ENCODE measurements around the gene FNDC3A. TPM values are rescaled to one million over a fixed set of nuclear protein-coding genes. Genes with fewer than 3 reads are reported as not detected.
A peak's percentile ranks its signal among the peaks of the same experiment; 100 is the strongest.

Gene FNDC3A
- total RNA-seq, 1 experiment from 2014 or later = 61.4 TPM

DNA sequence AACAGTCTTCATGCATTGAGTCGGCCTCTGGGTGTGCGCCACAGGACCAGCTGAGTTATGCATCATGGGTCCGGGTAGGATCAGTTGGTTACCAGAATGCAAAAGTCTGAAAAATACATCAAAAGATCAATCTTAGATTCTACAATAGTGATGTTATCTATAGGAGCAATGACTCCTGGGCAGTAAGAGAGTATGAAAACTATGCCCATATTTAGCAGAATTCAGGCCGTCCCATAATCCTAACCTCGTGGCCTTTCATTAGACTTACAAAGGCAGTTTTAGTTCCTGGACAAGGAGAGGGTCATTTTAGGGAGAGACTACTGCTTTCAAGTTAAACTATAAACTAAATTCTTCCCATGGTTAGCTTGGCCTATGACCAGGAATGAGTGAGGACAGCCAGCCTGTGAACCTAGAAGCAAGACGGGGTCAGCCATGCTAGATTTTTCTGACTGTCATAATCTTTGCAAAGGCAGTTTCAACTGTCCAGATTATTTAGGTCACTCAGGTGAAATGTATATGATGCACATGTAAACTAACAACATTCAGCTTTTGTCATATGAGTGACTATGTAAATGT lies 260.2 kb downstream of the FNDC3A start:
- Mint-ChIP-seq H3K27me3 (ENCODE audit: insufficient read depth, unreplicated experiment) (no peaks in the 10 kb centered on the region), H3K36me3 (ENCODE audit: insufficient read depth, unreplicated experiment) (no peaks in the 10 kb centered on the region), H3K27ac (ENCODE audit: low read depth, unreplicated experiment) (no peak overlapping the region), H3K4me3 (ENCODE audit: unreplicated experiment) (no peak overlapping the region), H3K9me3 (ENCODE audit: unreplicated experiment) (no peaks in the 10 kb centered on the region), H3K4me1 (ENCODE audit: insufficient read depth, unreplicated experiment) (no peaks in the 10 kb centered on the region)
- POLR2A ChIA-PET = interaction anchor here (0.6 to 2.0 kb wide), 2 partner anchors 12 to 21 kb away, joined by 3 to 5 read pairs; partner anchors contain the start of gene CDADC1
- DNase-seq (ENCODE audit: unreplicated experiment) = no peak
- CTCF ChIA-PET = interaction anchor here (0.6 to 1.0 kb wide), 2 partner anchors 12 to 26 kb away, joined by 3 to 4 read pairs; partner anchors contain the start of gene CDADC1
- no TSS peak for BruUV-seq (replicated peaks)
- TF ChIP-seq, protein P1, sequence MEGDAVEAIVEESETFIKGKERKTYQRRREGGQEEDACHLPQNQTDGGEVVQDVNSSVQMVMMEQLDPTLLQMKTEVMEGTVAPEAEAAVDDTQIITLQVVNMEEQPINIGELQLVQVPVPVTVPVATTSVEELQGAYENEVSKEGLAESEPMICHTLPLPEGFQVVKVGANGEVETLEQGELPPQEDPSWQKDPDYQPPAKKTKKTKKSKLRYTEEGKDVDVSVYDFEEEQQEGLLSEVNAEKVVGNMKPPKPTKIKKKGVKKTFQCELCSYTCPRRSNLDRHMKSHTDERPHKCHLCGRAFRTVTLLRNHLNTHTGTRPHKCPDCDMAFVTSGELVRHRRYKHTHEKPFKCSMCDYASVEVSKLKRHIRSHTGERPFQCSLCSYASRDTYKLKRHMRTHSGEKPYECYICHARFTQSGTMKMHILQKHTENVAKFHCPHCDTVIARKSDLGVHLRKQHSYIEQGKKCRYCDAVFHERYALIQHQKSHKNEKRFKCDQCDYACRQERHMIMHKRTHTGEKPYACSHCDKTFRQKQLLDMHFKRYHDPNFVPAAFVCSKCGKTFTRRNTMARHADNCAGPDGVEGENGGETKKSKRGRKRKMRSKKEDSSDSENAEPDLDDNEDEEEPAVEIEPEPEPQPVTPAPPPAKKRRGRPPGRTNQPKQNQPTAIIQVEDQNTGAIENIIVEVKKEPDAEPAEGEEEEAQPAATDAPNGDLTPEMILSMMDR (IDR thresholded peaks at IDR 0.05; ENCODE audit: unreplicated experiment) = no peak
- intact Hi-C loops (cut with micrococcal nuclease) = no loop called here

DNA sequence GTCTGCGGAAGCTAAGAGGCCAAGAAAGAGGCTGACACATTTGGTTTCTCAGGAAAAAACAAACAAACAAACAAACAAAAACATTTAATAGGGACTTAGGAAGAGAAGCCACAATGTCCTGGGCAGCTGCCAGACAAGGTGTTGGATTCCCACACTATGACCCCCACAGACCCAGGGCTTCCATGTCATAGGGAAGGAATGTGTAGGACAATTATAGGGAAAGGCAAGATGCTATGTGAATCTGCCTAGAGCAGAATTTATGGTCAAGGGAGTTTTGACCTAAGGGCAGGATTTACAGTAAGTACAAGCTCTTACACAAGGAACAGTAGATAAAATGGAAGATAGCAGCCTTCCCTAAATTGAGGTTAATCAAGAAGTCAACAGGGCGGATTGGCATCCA lies 262.9 kb downstream of the FNDC3A start:
- no peaks in the 10 kb centered on the region for H3K36me3 Mint-ChIP-seq (ENCODE audit: insufficient read depth, unreplicated experiment)
- no peak overlapping the region for H3K27ac Mint-ChIP-seq (ENCODE audit: low read depth, unreplicated experiment)
- no peaks in the 10 kb centered on the region for H3K27me3 Mint-ChIP-seq (ENCODE audit: insufficient read depth, unreplicated experiment)
- TF ChIP-seq, protein P1 (IDR thresholded peaks at IDR 0.05; ENCODE audit: unreplicated experiment) = no peak
- DNase-seq (ENCODE audit: unreplicated experiment) = no peak
- no TSS peak for BruUV-seq (replicated peaks)
- ChIA-PET CTCF (interaction anchor here (0.6 kb wide), 1 partner anchor 11 kb away, joined by 5 read pairs; no protein-coding TSS in a partner anchor), POLR2A (interaction anchor here (2.9 kb wide), 1 partner anchor 9 kb away, joined by 20 read pairs; the partner anchor contains the start of gene CDADC1)
- H3K4me3 Mint-ChIP-seq (ENCODE audit: unreplicated experiment) = no peak overlapping the region
- intact Hi-C loops (cut with micrococcal nuclease) = no loop called here
- no peaks in the 10 kb centered on the region for H3K4me1 Mint-ChIP-seq (ENCODE audit: insufficient read depth, unreplicated experiment)
- no peaks in the 10 kb centered on the region for H3K9me3 Mint-ChIP-seq (ENCODE audit: unreplicated experiment)

DNA sequence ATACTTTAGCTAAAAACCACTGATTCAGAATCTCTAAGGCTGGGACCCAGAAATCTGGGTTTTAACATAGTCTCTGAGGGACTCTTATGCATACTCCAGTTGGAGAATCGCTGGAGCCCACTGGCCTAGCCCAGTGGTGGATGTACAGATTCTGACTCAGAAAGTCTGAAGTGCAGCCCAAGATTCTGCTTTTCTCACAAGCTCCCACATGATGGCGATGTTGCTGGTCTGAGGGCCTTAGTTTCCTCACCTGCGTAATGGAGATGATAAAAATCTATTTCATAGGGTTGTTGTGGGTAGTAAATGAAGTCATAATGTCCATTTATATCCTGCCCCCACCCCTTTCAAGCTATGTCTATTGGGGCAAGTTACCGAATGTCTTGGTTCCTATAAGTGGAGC lies 264.3 kb downstream of the FNDC3A start:
- no peaks in the 10 kb centered on the region for H3K4me1 Mint-ChIP-seq (ENCODE audit: insufficient read depth, unreplicated experiment)
- TF ChIP-seq, protein P1 (IDR thresholded peaks at IDR 0.05; ENCODE audit: unreplicated experiment) = peak; percentile 38
- H3K9me3 Mint-ChIP-seq (ENCODE audit: unreplicated experiment) = no peaks in the 10 kb centered on the region
- BruUV-seq (replicated peaks) = no TSS peak
- no peaks in the 10 kb centered on the region for H3K27me3 Mint-ChIP-seq (ENCODE audit: insufficient read depth, unreplicated experiment)
- ChIA-PET CTCF (interaction anchor here (0.6 to 1.7 kb wide), 4 partner anchors 8 to 391 kb away, joined by 3 to 6 read pairs (median 4); partner anchors contain the start of gene CDADC1), POLR2A (interaction anchor here (2.9 kb wide), 1 partner anchor 8 kb away, joined by 20 read pairs; the partner anchor contains the start of gene CDADC1)
- no peaks in the 10 kb centered on the region for H3K36me3 Mint-ChIP-seq (ENCODE audit: insufficient read depth, unreplicated experiment)
- intact Hi-C loops (cut with micrococcal nuclease) = loop anchor here (1.0 kb wide), 2 partner anchors 41 to 367 kb away; no protein-coding TSS in a partner anchor
- peak; percentile 57 for DNase-seq (ENCODE audit: unreplicated experiment)
- no peak overlapping the region for H3K4me3 Mint-ChIP-seq (ENCODE audit: unreplicated experiment)
- H3K27ac Mint-ChIP-seq (ENCODE audit: low read depth, unreplicated experiment) = no peak overlapping the region

DNA sequence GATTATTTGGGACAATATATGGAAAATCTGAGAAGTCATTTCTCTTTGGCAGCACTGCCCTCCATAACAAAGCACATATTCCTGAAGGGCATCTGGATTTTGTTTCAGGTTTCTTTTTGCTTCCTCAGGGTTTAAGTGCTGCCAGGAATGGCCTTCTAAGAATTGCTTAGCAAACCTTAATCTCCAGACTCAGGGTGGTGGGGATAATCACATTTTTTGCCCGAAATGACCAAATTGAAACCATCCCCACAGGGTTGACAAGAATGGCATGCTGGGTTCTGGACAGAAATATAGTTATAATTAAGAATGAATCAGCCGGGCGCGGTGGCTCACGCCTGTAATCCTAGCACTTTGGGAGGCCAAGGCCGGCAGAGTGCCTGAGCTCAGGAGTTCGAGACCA lies 265.6 kb downstream of the FNDC3A start:
- TF ChIP-seq, protein P1 (IDR thresholded peaks at IDR 0.05; ENCODE audit: unreplicated experiment) = no peak
- DNase-seq (ENCODE audit: unreplicated experiment) = no peak
- intact Hi-C loops (cut with micrococcal nuclease) = no loop called here
- ChIA-PET POLR2A (no interaction called here), CTCF (no interaction called here)
- Mint-ChIP-seq H3K4me1 (ENCODE audit: insufficient read depth, unreplicated experiment) (no peaks in the 10 kb centered on the region), H3K4me3 (ENCODE audit: unreplicated experiment) (no peak overlapping the region), H3K9me3 (ENCODE audit: unreplicated experiment) (no peaks in the 10 kb centered on the region), H3K27ac (ENCODE audit: low read depth, unreplicated experiment) (no peak overlapping the region), H3K36me3 (ENCODE audit: insufficient read depth, unreplicated experiment) (no peaks in the 10 kb centered on the region), H3K27me3 (ENCODE audit: insufficient read depth, unreplicated experiment) (no peaks in the 10 kb centered on the region)
- BruUV-seq (replicated peaks) = no TSS peak
